H1 (cell line): ENCODE results near the gene GPR42.

Experiments used
- BRCA1 ChIP-seq: IDR thresholded peaks from 2 replicates; pipeline ENCODE4 v1.6.1; 2012; ENCODE audit warnings: low read depth, low read length, improper control_type of control experiment
- EZH2 ChIP-seq: fragments of 200-600 bp; sonication (generic); IDR thresholded peaks from 2 replicates; pipeline ENCODE4 v1.7.1; 2012; ENCODE audit warnings: low read depth, mild to moderate bottlenecking, moderate library complexity, low read length, inconsistent platforms; ENCODE audit not compliant: severe bottlenecking
- JUND ChIP-seq: IDR thresholded peaks from 2 replicates; pipeline ENCODE4 v1.6.1; 2011; ENCODE audit warnings: mild to moderate bottlenecking, improper control_type of control experiment, low read length
- RBBP5 ChIP-seq: IDR thresholded peaks from 2 replicates; pipeline ENCODE4 v1.7.1; 2012; ENCODE audit warnings: low read depth, mild to moderate bottlenecking, inconsistent platforms, low read length, moderate library complexity, borderline replicate concordance
- RNF2 ChIP-seq: fragments of 200-900, 300-1000 bp; sonication (generic); IDR thresholded peaks from 2 replicates; pipeline ENCODE4 v1.7.1; 2016; ENCODE audit warnings: borderline replicate concordance, low read depth, mild to moderate bottlenecking, antibody characterized with exemption, low read length; ENCODE audit not compliant: poor library complexity, severe bottlenecking; ENCODE audit errors: missing control alignments
- SIN3A ChIP-seq, 2 experiments: IDR thresholded peaks in 1 of 2; conservative IDR thresholded peaks in 1 of 2; 2 replicates each; pipeline ENCODE4 v1.6.1; 2011 to 2012; ENCODE audit warnings: low read length in 2 of 2, improper control_type of control experiment in 1 of 2, low read depth in 1 of 2, mild to moderate bottlenecking in 1 of 2
- SP1 ChIP-seq: IDR thresholded peaks from 2 replicates; pipeline ENCODE4 v1.6.1; 2011; ENCODE audit warnings: low read depth, low read length
- SP4 ChIP-seq: IDR thresholded peaks from 2 replicates; pipeline ENCODE4 v1.6.1; 2012; ENCODE audit warnings: low read length, inconsistent platforms
- TAF1 ChIP-seq: IDR thresholded peaks from 2 replicates; pipeline ENCODE4 v1.6.1; 2011; ENCODE audit warnings: mild to moderate bottlenecking, low read depth, low read length
- TCF12 ChIP-seq: IDR thresholded peaks from 2 replicates; pipeline ENCODE4 v1.6.1; 2011; ENCODE audit warnings: low read depth, mild to moderate bottlenecking, low read length
- TEAD4 ChIP-seq: IDR thresholded peaks from 2 replicates; pipeline ENCODE4 v1.6.1; 2012; ENCODE audit warnings: low read depth, low read length, inconsistent platforms, mixed read lengths
- ZNF274 ChIP-seq: IDR thresholded peaks from 2 replicates; pipeline ENCODE4 v1.7.0; 2012; ENCODE audit warnings: low read length, borderline replicate concordance; ENCODE audit errors: extremely low read depth
- TF ChIP-seq, protein P1 (sequence below), 3 experiments: IDR thresholded peaks; 1 replicate in 2 of 3; 2 replicates in 1 of 3; pipeline versions ENCODE4 v1.5.1 to v1.6.1; 2011; ENCODE audit warnings: low read length in 3 of 3, mild to moderate bottlenecking in 3 of 3, inconsistent platforms in 2 of 3, low read depth in 1 of 3, moderate library complexity in 1 of 3; ENCODE audit not compliant: insufficient read depth in 1 of 3; ENCODE audit errors: control extremely low read depth in 1 of 3
- TF ChIP-seq, protein P2 (sequence below): IDR thresholded peaks from 2 replicates; pipeline ENCODE4 v1.6.1; 2011; ENCODE audit warnings: low read length, improper control_type of control experiment

- TF ChIP-seq EZH2: no peak
- TF ChIP-seq, protein P1, sequence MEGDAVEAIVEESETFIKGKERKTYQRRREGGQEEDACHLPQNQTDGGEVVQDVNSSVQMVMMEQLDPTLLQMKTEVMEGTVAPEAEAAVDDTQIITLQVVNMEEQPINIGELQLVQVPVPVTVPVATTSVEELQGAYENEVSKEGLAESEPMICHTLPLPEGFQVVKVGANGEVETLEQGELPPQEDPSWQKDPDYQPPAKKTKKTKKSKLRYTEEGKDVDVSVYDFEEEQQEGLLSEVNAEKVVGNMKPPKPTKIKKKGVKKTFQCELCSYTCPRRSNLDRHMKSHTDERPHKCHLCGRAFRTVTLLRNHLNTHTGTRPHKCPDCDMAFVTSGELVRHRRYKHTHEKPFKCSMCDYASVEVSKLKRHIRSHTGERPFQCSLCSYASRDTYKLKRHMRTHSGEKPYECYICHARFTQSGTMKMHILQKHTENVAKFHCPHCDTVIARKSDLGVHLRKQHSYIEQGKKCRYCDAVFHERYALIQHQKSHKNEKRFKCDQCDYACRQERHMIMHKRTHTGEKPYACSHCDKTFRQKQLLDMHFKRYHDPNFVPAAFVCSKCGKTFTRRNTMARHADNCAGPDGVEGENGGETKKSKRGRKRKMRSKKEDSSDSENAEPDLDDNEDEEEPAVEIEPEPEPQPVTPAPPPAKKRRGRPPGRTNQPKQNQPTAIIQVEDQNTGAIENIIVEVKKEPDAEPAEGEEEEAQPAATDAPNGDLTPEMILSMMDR (IDR thresholded peaks at IDR 0.05; ENCODE audit: control extremely low read depth in 1 of 3, insufficient read depth in 1 of 3, low read depth in 1 of 3, low read length in 3 of 3): no peak
- TF ChIP-seq SP1: no peak
- no peak for TF ChIP-seq RNF2
- no peak for TF ChIP-seq JUND
- no peak for TF ChIP-seq RBBP5
- TF ChIP-seq TAF1: no peak
- TF ChIP-seq, protein P2, sequence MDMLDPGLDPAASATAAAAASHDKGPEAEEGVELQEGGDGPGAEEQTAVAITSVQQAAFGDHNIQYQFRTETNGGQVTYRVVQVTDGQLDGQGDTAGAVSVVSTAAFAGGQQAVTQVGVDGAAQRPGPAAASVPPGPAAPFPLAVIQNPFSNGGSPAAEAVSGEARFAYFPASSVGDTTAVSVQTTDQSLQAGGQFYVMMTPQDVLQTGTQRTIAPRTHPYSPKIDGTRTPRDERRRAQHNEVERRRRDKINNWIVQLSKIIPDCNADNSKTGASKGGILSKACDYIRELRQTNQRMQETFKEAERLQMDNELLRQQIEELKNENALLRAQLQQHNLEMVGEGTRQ: no peak
- TF ChIP-seq BRCA1: no peak
- no peak for TF ChIP-seq TEAD4
- TF ChIP-seq TCF12: no peak
- TF ChIP-seq SP4: no peak
- no peak for TF ChIP-seq ZNF274
- no peak for TF ChIP-seq SIN3A (conservative IDR thresholded peaks at IDR 0.05 in 1 of 2, IDR thresholded peaks at IDR 0.05 in 1 of 2; ENCODE audit: low read depth in 1 of 2, low read length in 2 of 2)
These were observed 23.0 kb upstream of the GPR42 start for GRCh38 chr19:35347930-35348298.
